HG02870 (cell line): ENCODE data around the gene COL7A1.
"Not testable (repeated sequence)": the region's sequence is repeated elsewhere in the genome, so short reads cannot be mapped to it uniquely, and the experiment has no call there.

Source experiments
- ATAC-seq: cut with Tn5 transposase; IDR thresholded peaks from one replicate; pipeline ENCODE4 v1.9.1; 2021; ENCODE audit warnings: mild to moderate bottlenecking, moderate library complexity; ENCODE audit not compliant: unreplicated experiment

The COL7A1 gene

GRCh38 chr3:48546203-48546829, 48.8 kb downstream of the COL7A1 start:
- ATAC-seq = no peak

GRCh38 chr3:48544141-48544540, 51.0 kb downstream of the COL7A1 start:
- no peak for ATAC-seq

GRCh38 chr3:48543271-48543866, 51.8 kb downstream of the COL7A1 start:
- no peak for ATAC-seq

- no peak for ATAC-seq
Measured at GRCh38 chr3:48538451-48538850, 56.7 kb downstream of the COL7A1 start.

- no peak for ATAC-seq
Measured at GRCh38 chr3:48536785-48537184, 58.3 kb downstream of the COL7A1 start.

GRCh38 chr3:48536116-48536515, 59.0 kb downstream of the COL7A1 start:
- ATAC-seq = no peak

- no peak for ATAC-seq
Measured at GRCh38 chr3:48535578-48535977, 59.6 kb downstream of the COL7A1 start.

GRCh38 chr3:48532977-48533337, 62.2 kb downstream of the COL7A1 start:
- ATAC-seq = no peak

GRCh38 chr3:48532271-48532976, 62.7 kb downstream of the COL7A1 start:
- ATAC-seq = no peak

- not testable (repeated sequence) for ATAC-seq
Measured at GRCh38 chr3:48530701-48531100, 64.4 kb downstream of the COL7A1 start.

- no peak for ATAC-seq
Measured at GRCh38 chr3:48528754-48529153, 66.4 kb downstream of the COL7A1 start.

- ATAC-seq = no peak
Measured at GRCh38 chr3:48528048-48528447, 67.1 kb downstream of the COL7A1 start.

- no peak for ATAC-seq
Measured at GRCh38 chr3:48524970-48525369, 70.2 kb downstream of the COL7A1 start.

GRCh38 chr3:48521635-48522034, 73.5 kb downstream of the COL7A1 start:
- no peak for ATAC-seq

- no peak for ATAC-seq
Measured at GRCh38 chr3:48519277-48519643, 75.9 kb downstream of the COL7A1 start.

GRCh38 chr3:48518638-48519276, 76.4 kb downstream of the COL7A1 start:
- ATAC-seq = no peak

GRCh38 chr3:48518069-48518468, 77.1 kb downstream of the COL7A1 start:
- no peak for ATAC-seq

GRCh38 chr3:48516571-48516970, 78.6 kb downstream of the COL7A1 start:
- ATAC-seq = no peak

GRCh38 chr3:48514431-48515227, 80.5 kb downstream of the COL7A1 start:
- ATAC-seq = no peak
